Keratinocyte (primary cell): ENCODE data around the gene SLC1A1. TPM values are rescaled to one million over a fixed set of nuclear protein-coding genes. Genes with fewer than 3 reads are reported as not detected.

ENCODE experiments used
- DNase-seq: peaks from one replicate; pipeline ENCODE4 v3.0.0-alpha.2; 2011; ENCODE audit warnings: low read depth, missing footprints, low spot score
- FAIRE-seq: peaks from 2 replicates; lab custom pipeline; 2011; peaks lifted over from hg19 to GRCh38; lab: Jason Lieb, UNC
- H2AFZ ChIP-seq: 2 replicates; pipeline ENCODE4 v1.6.0; 2012; ENCODE audit warnings: low read length, control low read depth, inconsistent platforms; ENCODE audit not compliant: control insufficient read depth
- H3K27ac ChIP-seq: 2 replicates; pipeline ENCODE4 v1.5.1; 2011; ENCODE audit warnings: low read length; ENCODE audit not compliant: control insufficient read depth, insufficient read depth
- H3K27me3 ChIP-seq: 3 replicates; pipeline ENCODE4 v1.6.0; 2011; ENCODE audit warnings: low read length; ENCODE audit not compliant: control insufficient read depth, insufficient read depth; ENCODE audit errors: extremely low read depth
- H3K36me3 ChIP-seq, 2 experiments: 2 replicates in 1 of 2; 3 replicates in 1 of 2; pipeline ENCODE4 v1.5.1; 2011; ENCODE audit warnings: low read length in 2 of 2, mild to moderate bottlenecking in 1 of 2; ENCODE audit not compliant: control insufficient read depth in 2 of 2, insufficient read depth in 2 of 2; ENCODE audit errors: extremely low read depth in 1 of 2
- H3K4me1 ChIP-seq: 3 replicates; pipeline ENCODE4 v1.5.1; 2011; ENCODE audit warnings: low read length; ENCODE audit not compliant: control insufficient read depth, insufficient read depth; ENCODE audit errors: extremely low read depth
- H3K4me2 ChIP-seq: 3 replicates; pipeline ENCODE4 v1.6.0; 2011; ENCODE audit warnings: low read depth, low read length; ENCODE audit not compliant: control insufficient read depth, insufficient read depth; ENCODE audit errors: extremely low read depth
- H3K4me3 ChIP-seq, 3 experiments: fragments of 200-600 bp in 1 of 3; sonication (generic) in 1 of 3; 2 replicates in 2 of 3; 3 replicates in 1 of 3; pipeline ENCODE4 v1.5.1; 2011 to 2016; ENCODE audit warnings: low read length in 3 of 3, mild to moderate bottlenecking in 3 of 3, control low read depth in 2 of 3, inconsistent platforms in 1 of 3, low read depth in 1 of 3, mixed read lengths in 1 of 3, mixed run types in 1 of 3, moderate library complexity in 1 of 3; ENCODE audit not compliant: control insufficient read depth in 2 of 3, insufficient read depth in 2 of 3; ENCODE audit errors: extremely low read depth in 1 of 3
- H3K79me2 ChIP-seq: 2 replicates; pipeline ENCODE4 v1.6.0; 2012; ENCODE audit warnings: low read length; ENCODE audit not compliant: control insufficient read depth, insufficient read depth
- H3K9ac ChIP-seq: 3 replicates; pipeline ENCODE4 v1.6.0; 2011; ENCODE audit warnings: low read length; ENCODE audit not compliant: control insufficient read depth, insufficient read depth; ENCODE audit errors: extremely low read depth
- H3K9me1 ChIP-seq: 3 replicates; pipeline ENCODE4 v1.6.0; 2011; ENCODE audit warnings: low read length; ENCODE audit not compliant: control insufficient read depth, insufficient read depth; ENCODE audit errors: extremely low read depth
- H3K9me3 ChIP-seq: 2 replicates; pipeline ENCODE4 v1.5.1; 2012; ENCODE audit warnings: low read depth, low read length; ENCODE audit not compliant: control insufficient read depth
- H4K20me1 ChIP-seq: 3 replicates; pipeline ENCODE4 v1.6.0; 2011; ENCODE audit warnings: low read length; ENCODE audit not compliant: control insufficient read depth, insufficient read depth; ENCODE audit errors: extremely low read depth
- CTCF ChIP-seq, 3 experiments: IDR thresholded peaks in 1 of 3; conservative IDR thresholded peaks in 1 of 3; optimal IDR thresholded peaks in 1 of 3; 2 replicates in 2 of 3; 3 replicates in 1 of 3; pipeline versions ENCODE3 to v1.5.1; 2011; ENCODE audit warnings: low read length in 3 of 3, mild to moderate bottlenecking in 3 of 3, moderate library complexity in 2 of 3, control low read depth in 1 of 3, inconsistent platforms in 1 of 3; ENCODE audit not compliant: insufficient read depth in 2 of 3; ENCODE audit errors: extremely low read depth in 1 of 3
- EZH2 ChIP-seq: IDR thresholded peaks from one replicate; pipeline ENCODE4 v1.6.1; 2012; ENCODE audit warnings: inconsistent platforms, mild to moderate bottlenecking, low read length, moderate library complexity
- dilution Hi-C: fragments of 300-500 bp; cut with MboI; formaldehyde crosslinking; loops from one replicate; pipeline ENCODE4 v1.7.0; 2020; ENCODE audit warnings: low sequenced_read_pairs; ENCODE audit not compliant: extremely low pct_ligation_motif_present
- polyA plus RNA-seq, 5 experiments: library from polyadenylated mRNA; depleted of rRNA in 3 of 5; stranded (reverse) in 3 of 5; stranded (forward) in 1 of 5; unstranded in 1 of 5; fragments of >200 nt; gene quantifications; 1 replicate in 1 of 5; 2 replicates in 3 of 5; 3 replicates in 1 of 5; pipeline versions ENCODE4 v1.2.1 to v1.2.3, GENCODE V29; 2011 to 2012; ENCODE audit warnings: missing spikeins in 2 of 5, low read depth in 1 of 5, low replicate concordance in 1 of 5

Gene SLC1A1
- polyA plus RNA-seq, 1 donor (not counting 4 experiments of a cell fraction or from before 2014, with no cell fraction given) = 0.20 TPM

DNA sequence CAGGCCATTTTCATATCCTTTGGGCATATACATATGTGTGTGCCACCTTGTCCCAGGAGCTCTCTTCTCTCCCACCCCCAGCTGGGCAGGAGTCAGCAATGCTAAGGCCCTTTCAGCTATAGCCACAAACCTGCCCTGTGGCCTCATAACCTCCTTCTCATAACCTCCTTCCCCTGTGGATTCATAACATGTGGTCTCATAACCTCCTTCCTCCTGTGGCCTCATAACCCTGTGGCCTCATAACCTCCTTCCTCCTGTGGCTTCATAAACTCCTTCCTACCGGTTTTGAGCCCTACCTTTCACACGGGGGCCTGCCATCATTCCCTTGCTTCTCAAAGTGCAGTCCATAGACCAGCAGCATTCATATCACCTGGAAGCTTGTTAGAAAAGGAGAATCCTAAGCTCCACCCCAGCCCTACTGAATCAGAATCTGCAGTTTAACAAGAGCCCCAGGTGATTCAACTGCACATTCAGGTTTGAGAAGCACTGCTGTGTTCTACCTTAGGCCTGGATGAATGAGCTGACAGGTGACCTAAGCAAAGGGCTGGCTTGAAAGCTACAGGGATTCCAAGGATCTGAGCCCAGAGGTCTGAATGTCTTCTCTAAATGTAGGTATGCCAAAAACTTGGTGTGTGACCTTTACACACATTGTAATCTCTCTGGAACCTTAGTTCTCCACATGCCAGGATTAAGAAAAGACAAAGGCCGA is 129.9 kb downstream of the SLC1A1 start:
- H3K9ac ChIP-seq = no peak overlapping the region
- no peak overlapping the region for H3K4me2 ChIP-seq
- TF ChIP-seq EZH2 (no peak), CTCF (optimal IDR thresholded peaks at IDR 0.05 in 1 of 3, IDR thresholded peaks at IDR 0.05 in 1 of 3, conservative IDR thresholded peaks at IDR 0.05 in 1 of 3; ENCODE audit: extremely low read depth in 1 of 3, insufficient read depth in 2 of 3, low read length in 3 of 3) (no peak)
- H3K27me3 ChIP-seq = no peaks in the 10 kb centered on the region
- FAIRE-seq (no peak), DNase-seq (no peak)
- H3K4me1 ChIP-seq = no peaks in the 10 kb centered on the region
- H3K9me1 ChIP-seq = no peaks in the 10 kb centered on the region
- H3K36me3 ChIP-seq = no peaks in the 10 kb centered on the region
- no peaks in the 10 kb centered on the region for H3K9me3 ChIP-seq
- no peak overlapping the region for H3K4me3 ChIP-seq
- H3K27ac ChIP-seq = no peak overlapping the region
- dilution Hi-C loops = no loop called here
- no peaks in the 10 kb centered on the region for H3K79me2 ChIP-seq
- no peaks in the 10 kb centered on the region for H4K20me1 ChIP-seq
- no peak overlapping the region for H2AFZ ChIP-seq

GRCh38 chr9:4620881-4621555 is 130.8 kb downstream of the SLC1A1 start:
- Histone ChIP-seq H2AFZ (no peak overlapping the region), H3K9me1 (no peaks in the 10 kb centered on the region), H3K27me3 (no peaks in the 10 kb centered on the region), H3K9me3 (no peaks in the 10 kb centered on the region), H3K9ac (no peak overlapping the region), H3K4me3 (no peak overlapping the region), H3K27ac (no peak overlapping the region), H3K79me2 (no peaks in the 10 kb centered on the region), H3K4me1 (no peaks in the 10 kb centered on the region), H4K20me1 (no peaks in the 10 kb centered on the region), H3K36me3 (no peaks in the 10 kb centered on the region), H3K4me2 (no peak overlapping the region)
- FAIRE-seq (no peak), DNase-seq (no peak)
- dilution Hi-C loops = no loop called here
- TF ChIP-seq CTCF (optimal IDR thresholded peaks at IDR 0.05 in 1 of 3, IDR thresholded peaks at IDR 0.05 in 1 of 3, conservative IDR thresholded peaks at IDR 0.05 in 1 of 3; ENCODE audit: extremely low read depth in 1 of 3, insufficient read depth in 2 of 3, low read length in 3 of 3) = no peak
